ENCODE results near the gene TAX1BP3.

- TF ChIP-seq ZNF169 (tag by site-specific recombination; IDR thresholded peaks at IDR 0.05) (no peak), ATF2 (tag by site-specific recombination; IDR thresholded peaks at IDR 0.05; ENCODE audit: low read depth) (no peak), CTCF (tag by site-specific recombination; IDR thresholded peaks at IDR 0.05) (no peak), RBAK (tag by site-specific recombination; IDR thresholded peaks at IDR 0.05) (no peak), ZBTB8A (tag by site-specific recombination; IDR thresholded peaks at IDR 0.05) (no peak), ZNF777 (tag by site-specific recombination; IDR thresholded peaks at IDR 0.05; ENCODE audit: borderline replicate concordance) (no peak), SALL2 (tag by site-specific recombination; IDR thresholded peaks at IDR 0.05; ENCODE audit: borderline replicate concordance) (no peak), ZSCAN16 (tag by site-specific recombination; IDR thresholded peaks at IDR 0.05) (no peak), ZBTB1 (tag by site-specific recombination; IDR thresholded peaks at IDR 0.05) (no peak), ZNF148 (tag by site-specific recombination; IDR thresholded peaks at IDR 0.05; ENCODE audit: borderline replicate concordance) (no peak), ZNF184 (tag by site-specific recombination; IDR thresholded peaks at IDR 0.05) (no peak), ZNF624 (tag by site-specific recombination; IDR thresholded peaks at IDR 0.05) (no peak), ZNF10 (tag by site-specific recombination; IDR thresholded peaks at IDR 0.05) (no peak)
These were observed 24.0 kb upstream of the TAX1BP3 start for GRCh38 chr17:3692346-3692745.

Data from HEK293 (cell line).